ENCODE measurements around the gene HELB.

HELB gene

DNA sequence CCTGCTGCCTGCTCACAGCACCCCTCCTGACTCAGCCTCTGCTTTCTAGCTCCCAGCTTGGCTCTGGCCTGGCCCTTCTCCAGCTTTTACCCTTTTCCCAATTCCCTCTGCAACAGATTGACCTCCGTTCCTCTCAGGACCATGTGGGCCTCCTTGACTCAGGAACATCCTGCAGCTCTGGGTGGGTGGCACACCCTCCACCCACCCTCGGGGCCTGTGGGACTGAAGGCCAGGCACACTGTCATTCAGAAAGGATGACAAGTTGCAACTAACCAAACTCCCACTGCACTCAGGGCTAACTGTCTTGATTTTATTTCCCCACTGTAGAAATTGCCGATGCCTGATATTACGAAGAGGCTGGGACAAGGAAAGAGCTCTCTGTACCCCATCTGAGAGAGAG is 59.4 kb downstream of the HELB start:
- DNase-seq (ENCODE audit: low spot score) = no peak

DNA sequence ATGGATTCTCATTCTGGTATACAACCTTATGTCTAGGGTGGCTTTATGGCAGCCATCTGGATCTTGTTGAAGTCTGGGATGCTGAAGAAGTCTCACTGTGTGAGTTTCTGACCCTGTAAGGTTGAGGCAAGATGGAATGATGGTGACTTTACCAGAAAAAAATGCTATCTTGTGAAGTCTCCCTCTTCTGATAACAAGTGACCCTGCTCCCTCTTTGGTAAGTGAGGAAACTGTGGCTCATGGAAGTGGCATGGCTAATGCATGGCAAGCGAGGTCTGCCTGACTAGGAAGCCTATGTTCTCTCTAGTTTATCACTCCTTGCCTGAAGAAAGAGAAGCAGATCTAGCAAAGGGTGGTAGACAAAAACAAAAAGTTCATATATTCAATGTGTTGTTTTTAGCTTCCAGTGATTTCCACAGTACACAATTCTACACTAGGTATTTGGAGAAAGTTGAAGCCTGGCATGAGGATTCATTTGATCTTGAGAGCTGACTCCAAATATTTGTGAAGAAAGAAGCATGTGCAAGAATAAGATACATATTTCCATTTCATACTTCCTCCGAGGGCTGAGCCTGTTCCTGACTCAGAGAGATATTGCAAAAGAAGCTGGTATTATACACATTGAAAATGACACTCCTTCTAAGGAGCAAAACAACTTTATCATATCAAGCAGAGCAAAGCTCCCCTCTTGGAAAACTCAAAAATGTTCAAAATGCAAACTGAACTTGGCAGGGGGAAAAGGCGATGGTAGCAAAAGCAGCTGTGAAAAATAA is 63.6 kb downstream of the HELB start:
- DNase-seq (ENCODE audit: low spot score) = no peak

DNA sequence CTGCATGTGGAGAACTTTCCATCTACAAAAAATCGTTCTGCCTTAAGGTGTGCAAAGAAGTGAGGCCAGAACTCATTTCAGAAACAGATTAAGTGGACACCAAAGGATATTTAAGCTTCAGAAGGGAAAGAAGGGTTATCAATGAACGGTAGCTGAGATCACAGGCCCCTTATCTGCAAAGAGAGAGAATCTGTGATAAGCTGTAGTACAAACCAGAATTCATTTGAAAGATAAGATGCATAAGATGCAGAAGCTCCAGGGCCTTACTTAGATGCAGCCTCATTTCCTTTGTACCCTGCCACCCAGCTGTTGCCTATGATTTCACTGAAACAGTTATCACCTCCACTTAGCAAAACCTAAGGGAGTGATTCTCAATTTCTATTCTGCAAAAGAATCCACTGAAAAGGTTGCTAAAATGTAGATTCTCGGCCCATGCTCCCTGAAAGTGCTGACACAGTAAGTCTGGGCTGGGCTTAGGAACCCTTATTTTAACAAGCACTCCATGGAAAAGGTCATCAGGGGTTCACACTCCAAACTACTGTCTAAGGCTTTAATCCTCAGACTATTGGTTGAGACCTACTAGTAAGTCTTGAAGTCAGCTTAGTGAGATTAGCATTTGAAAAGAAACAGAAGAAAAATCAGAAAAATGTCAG is 64.8 kb downstream of the HELB start:
- no peak for DNase-seq (ENCODE audit: low spot score)

DNA sequence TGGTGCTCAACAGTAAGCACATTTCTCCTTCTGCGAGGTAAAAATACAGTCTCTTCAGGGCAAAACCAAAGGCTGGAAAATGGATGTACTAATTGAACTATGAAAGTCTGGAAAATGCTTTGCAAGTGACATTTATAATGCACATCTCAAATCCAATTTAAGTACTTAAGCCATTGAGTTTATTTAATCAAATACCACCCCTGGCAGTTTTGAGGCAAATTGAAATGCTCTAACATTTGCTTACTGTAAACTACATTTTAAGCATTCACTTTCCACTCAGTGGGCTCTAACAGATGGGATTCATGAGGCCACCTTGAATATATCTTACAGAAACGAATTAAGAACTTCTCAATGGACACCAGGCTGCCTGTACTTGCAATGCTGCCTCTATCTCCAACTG is 69.7 kb downstream of the HELB start:
- no peak for DNase-seq (ENCODE audit: low spot score)

DNA sequence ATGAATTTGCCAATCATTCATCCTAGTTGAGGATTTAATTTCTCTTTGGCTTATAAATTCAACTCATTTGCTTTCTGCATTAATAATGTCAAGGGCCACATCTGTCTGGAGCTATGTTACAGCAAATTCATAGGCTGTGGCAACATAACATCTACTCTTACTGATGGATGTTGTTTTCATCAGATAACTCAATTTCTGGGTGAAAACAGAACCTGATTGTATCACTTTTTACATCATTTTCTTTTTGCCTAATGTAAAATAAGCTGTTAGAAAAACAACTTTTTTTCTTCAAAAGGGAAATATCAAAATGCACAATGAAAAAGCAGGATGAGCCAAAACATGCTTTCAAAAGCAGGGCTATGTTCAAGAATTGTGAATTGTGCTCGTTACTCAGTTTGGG is 73.3 kb downstream of the HELB start:
- no peak for DNase-seq (ENCODE audit: low spot score)

DNA sequence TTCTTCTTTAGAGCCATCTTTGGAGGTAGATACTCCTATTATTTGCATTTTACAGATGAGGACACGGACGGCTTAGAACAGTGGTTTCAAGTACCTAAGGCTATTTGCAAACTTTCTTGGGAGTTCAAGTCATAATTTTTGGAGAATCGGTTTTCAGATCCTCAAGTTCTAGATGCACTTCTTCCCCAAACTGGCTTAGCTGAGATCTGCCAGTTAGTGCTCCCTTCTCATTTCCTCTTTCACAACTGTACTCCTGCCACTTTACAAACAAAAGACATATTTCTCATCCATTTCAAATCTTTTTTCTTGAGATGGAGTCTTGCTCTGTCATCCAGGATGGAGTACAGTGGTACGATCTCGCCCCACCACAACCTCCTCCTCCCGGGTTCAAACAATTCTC is 77.3 kb downstream of the HELB start:
- no peak for DNase-seq (ENCODE audit: low spot score)

DNA sequence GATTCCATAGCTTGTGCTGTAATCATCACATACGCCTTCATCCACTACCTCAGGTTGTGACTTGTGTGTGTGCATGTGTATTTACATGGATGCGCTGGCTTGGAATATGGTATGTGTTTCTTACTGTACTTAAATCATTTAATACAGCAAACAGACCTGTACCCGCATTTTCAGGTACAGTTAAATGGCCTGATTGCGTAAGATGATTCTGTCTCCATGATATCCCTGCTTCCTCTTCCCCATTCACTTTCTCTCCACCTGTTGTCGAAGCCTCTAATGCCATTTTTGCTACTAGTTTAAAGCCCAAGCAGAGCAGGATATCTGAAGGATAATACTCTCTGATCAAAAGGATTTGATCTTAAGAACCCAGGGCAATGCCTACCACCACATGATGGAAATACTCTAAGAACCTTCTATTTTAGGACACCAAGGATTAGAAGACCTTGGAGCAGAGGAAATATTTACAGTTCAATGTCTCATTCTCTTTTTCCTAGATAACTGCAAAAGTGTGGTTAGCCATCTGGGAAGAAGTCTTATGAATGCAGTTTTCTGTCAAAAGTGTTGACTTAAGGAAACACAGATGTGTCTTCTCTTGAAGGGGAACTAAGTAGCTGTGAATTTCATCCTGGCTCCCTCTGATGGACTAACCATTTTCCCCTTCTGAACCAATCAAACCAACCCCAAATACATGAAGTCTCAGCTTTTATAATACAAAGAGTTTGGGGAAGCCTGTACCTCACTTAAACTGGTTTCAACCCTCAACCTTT is 78.7 kb downstream of the HELB start:
- no peak for DNase-seq (ENCODE audit: low spot score)

DNA sequence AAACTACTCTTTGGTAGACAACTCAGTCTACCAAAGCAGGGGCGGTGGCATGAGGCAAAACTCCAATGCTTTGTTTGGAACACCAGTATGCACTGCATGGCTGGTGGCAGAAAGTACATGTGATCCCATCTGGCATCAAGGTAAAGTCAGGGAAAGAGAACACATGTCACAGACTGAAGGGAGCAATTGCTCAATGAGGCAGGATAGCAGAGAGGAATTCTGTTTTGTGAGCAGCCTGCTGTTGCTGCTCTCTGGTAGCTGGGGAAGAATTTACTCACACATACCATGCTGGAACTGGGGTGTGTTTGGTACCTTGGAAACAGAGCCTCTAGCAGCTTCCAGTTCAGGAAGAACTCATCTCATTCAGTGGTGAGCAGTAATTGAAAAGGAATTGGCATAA is 84.8 kb downstream of the HELB start:
- DNase-seq (ENCODE audit: low spot score) = no peak
